SU-DHL-6 (cell line): Measurements from ENCODE around the gene SPNS2.
A peak's percentile ranks its signal among the peaks of the same experiment; 100 is the strongest.

Experiments used
- H2AFZ ChIP-seq: fragments of 200-600 bp; sonication (generic); 2 replicates; pipeline ENCODE4 v1.6.1; 2014; ENCODE audit warnings: low read depth, mild to moderate bottlenecking, moderate library complexity, mixed read lengths, antibody characterized with exemption, low read length; ENCODE audit not compliant: severe bottlenecking
- H3F3A ChIP-seq: fragments of 200-600 bp; shearing (Covaris generic); 2 replicates; pipeline ENCODE4 v1.6.0; 2016; ENCODE audit warnings: antibody characterized with exemption, mild to moderate bottlenecking; ENCODE audit not compliant: insufficient read depth
- H3K27ac ChIP-seq: fragments of 200-600 bp; sonication (generic); 2 replicates; pipeline ENCODE4 v1.5.1; 2016; ENCODE audit warnings: low read depth, mild to moderate bottlenecking, low read length, moderate library complexity, mixed read lengths
- H3K27me3 ChIP-seq: fragments of 200-600 bp; sonication (generic), shearing (Covaris generic); 2 replicates; pipeline ENCODE4 v1.6.0; 2014; ENCODE audit warnings: mild to moderate bottlenecking, low read length
- H3K36me3 ChIP-seq: fragments of 200-600 bp; sonication (generic); 2 replicates; pipeline ENCODE4 v1.6.1; 2014; ENCODE audit warnings: mild to moderate bottlenecking, low read length, mixed read lengths
- H3K4me2 ChIP-seq: fragments of 300-600, 200-600 bp; shearing (Covaris generic), sonication (generic); 2 replicates; pipeline ENCODE4 v1.6.0; 2014; ENCODE audit warnings: low read length, low read depth, mild to moderate bottlenecking; ENCODE audit not compliant: poor library complexity, severe bottlenecking
- H3K4me3 ChIP-seq: fragments of 200-600 bp; sonication (generic); 2 replicates; pipeline ENCODE4 v1.5.1; 2014; ENCODE audit warnings: antibody characterized with exemption, low read length, mild to moderate bottlenecking, mixed read lengths; ENCODE audit not compliant: insufficient read depth, poor library complexity, severe bottlenecking
- H3K79me2 ChIP-seq: fragments of 200-600 bp; sonication (generic); 2 replicates; pipeline ENCODE4 v1.6.1; 2014; ENCODE audit warnings: mild to moderate bottlenecking, low read length, moderate library complexity; ENCODE audit not compliant: insufficient read depth
- H3K9ac ChIP-seq: fragments of 200-600 bp; sonication (generic); 2 replicates; pipeline ENCODE4 v1.7.0; 2014; ENCODE audit warnings: mild to moderate bottlenecking, low read length
- H3K9me2 ChIP-seq: fragments of 200-600 bp; sonication (generic); replicated peaks from 2 replicates; pipeline ENCODE4 v1.6.1; 2014; ENCODE audit warnings: low read length; ENCODE audit not compliant: insufficient read depth
- H3K9me3 ChIP-seq: fragments of 200-600 bp; sonication (generic); 2 replicates; pipeline ENCODE4 v1.6.1; 2014; ENCODE audit warnings: low read length, mixed read lengths; ENCODE audit not compliant: insufficient read depth
- H4K20me1 ChIP-seq: fragments of 200-600 bp; sonication (generic); 2 replicates; pipeline ENCODE4 v1.6.1; 2014; ENCODE audit warnings: low read depth, mild to moderate bottlenecking, antibody characterized with exemption, low read length, moderate library complexity, mixed read lengths
- EZH2phosphoT487 ChIP-seq: fragments of 200-600 bp; sonication (generic), shearing (Covaris generic); conservative IDR thresholded peaks from 2 replicates; pipeline ENCODE4 v1.6.1; 2018; ENCODE audit warnings: mild to moderate bottlenecking, antibody characterized with exemption, low read length, moderate library complexity, mixed read lengths
- TF ChIP-seq, protein P1 (sequence below): fragments of 200-600 bp; sonication (generic); IDR thresholded peaks from one replicate; pipeline ENCODE4 v1.5.1; 2017; ENCODE audit warnings: antibody characterized with exemption, mild to moderate bottlenecking, low read length, moderate library complexity; ENCODE audit not compliant: insufficient read depth, poor library complexity, severe bottlenecking

Gene SPNS2

DNA sequence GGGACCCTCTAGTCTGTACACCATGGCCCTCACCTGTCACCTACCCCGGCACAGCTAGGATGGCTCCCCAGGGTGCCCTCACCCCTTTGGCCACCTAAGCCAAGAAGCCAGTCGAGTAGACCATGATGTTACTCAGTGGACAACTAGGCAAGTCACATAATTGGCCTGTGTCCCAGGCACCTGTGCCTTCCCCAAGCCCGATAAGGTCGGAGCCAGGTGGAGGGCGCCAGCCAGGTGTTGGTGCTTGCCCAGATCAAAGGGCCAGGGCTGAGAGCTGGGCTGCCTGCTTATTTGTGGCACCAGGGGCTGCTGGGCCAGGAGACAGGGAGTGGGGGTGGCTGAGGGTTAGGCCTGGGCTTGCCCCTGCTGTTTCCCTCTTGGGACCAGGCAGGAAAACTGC is 16.8 kb downstream of the SPNS2 start:
- Histone ChIP-seq H3K27ac (no peak overlapping the region), H2AFZ (no peak overlapping the region), H3K79me2 (no peaks in the 10 kb centered on the region), H4K20me1 (no peaks in the 10 kb centered on the region), H3K4me3 (no peak overlapping the region), H3K9me3 (no peaks in the 10 kb centered on the region), H3K36me3 (no peaks in the 10 kb centered on the region), H3K4me2 (no peak overlapping the region), H3K9me2 (no peaks in the 10 kb centered on the region), H3K9ac (no peak overlapping the region), H3F3A (0 out of 2 replicates have a peak, but pooled peaks cover 5% of the 10 kb centered on the region), H3K27me3 (no peaks in the 10 kb centered on the region)
- no peak for TF ChIP-seq EZH2phosphoT487
- TF ChIP-seq, protein P1, sequence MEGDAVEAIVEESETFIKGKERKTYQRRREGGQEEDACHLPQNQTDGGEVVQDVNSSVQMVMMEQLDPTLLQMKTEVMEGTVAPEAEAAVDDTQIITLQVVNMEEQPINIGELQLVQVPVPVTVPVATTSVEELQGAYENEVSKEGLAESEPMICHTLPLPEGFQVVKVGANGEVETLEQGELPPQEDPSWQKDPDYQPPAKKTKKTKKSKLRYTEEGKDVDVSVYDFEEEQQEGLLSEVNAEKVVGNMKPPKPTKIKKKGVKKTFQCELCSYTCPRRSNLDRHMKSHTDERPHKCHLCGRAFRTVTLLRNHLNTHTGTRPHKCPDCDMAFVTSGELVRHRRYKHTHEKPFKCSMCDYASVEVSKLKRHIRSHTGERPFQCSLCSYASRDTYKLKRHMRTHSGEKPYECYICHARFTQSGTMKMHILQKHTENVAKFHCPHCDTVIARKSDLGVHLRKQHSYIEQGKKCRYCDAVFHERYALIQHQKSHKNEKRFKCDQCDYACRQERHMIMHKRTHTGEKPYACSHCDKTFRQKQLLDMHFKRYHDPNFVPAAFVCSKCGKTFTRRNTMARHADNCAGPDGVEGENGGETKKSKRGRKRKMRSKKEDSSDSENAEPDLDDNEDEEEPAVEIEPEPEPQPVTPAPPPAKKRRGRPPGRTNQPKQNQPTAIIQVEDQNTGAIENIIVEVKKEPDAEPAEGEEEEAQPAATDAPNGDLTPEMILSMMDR: no peak

- 0 out of 2 replicates have a peak, but pooled peaks cover 5% of the 10 kb centered on the region for H3F3A ChIP-seq
- H3K27ac ChIP-seq: no peak overlapping the region
- no peak overlapping the region for H3K4me2 ChIP-seq
- no peaks in the 10 kb centered on the region for H3K27me3 ChIP-seq
- H3K36me3 ChIP-seq: no peaks in the 10 kb centered on the region
- no peak overlapping the region for H3K9ac ChIP-seq
- TF ChIP-seq EZH2phosphoT487: no peak
- TF ChIP-seq, protein P1: no peak
- no peak overlapping the region for H3K4me3 ChIP-seq
- H4K20me1 ChIP-seq: no peaks in the 10 kb centered on the region
- H3K9me3 ChIP-seq: no peaks in the 10 kb centered on the region
- H3K9me2 ChIP-seq: no peaks in the 10 kb centered on the region
- H3K79me2 ChIP-seq: no peaks in the 10 kb centered on the region
- no peak overlapping the region for H2AFZ ChIP-seq
Measured at GRCh38 chr17:4516735-4517134, 18.1 kb downstream of the SPNS2 start.

- H3K4me3 ChIP-seq: peak overlapping the region; percentile 17
- H3F3A ChIP-seq: peaks cover 9% of the 10 kb centered on the region
- H4K20me1 ChIP-seq: no peaks in the 10 kb centered on the region
- H3K9me2 ChIP-seq: no peaks in the 10 kb centered on the region
- H3K79me2 ChIP-seq: no peaks in the 10 kb centered on the region
- H3K27me3 ChIP-seq: no peaks in the 10 kb centered on the region
- TF ChIP-seq, protein P1: no peak
- no peak for TF ChIP-seq EZH2phosphoT487
- H3K9ac ChIP-seq: peak overlapping the region; percentile 41
- 0 out of 2 replicates have a peak overlapping the region, but pooled peaks have one; percentile 13 for H3K27ac ChIP-seq
- H3K4me2 ChIP-seq: peak overlapping the region; percentile 53
- H2AFZ ChIP-seq: peak overlapping the region; percentile 75
- H3K9me3 ChIP-seq: no peaks in the 10 kb centered on the region
- H3K36me3 ChIP-seq: no peaks in the 10 kb centered on the region
Measured at GRCh38 chr17:4518901-4519300, 20.2 kb downstream of the SPNS2 start.

DNA sequence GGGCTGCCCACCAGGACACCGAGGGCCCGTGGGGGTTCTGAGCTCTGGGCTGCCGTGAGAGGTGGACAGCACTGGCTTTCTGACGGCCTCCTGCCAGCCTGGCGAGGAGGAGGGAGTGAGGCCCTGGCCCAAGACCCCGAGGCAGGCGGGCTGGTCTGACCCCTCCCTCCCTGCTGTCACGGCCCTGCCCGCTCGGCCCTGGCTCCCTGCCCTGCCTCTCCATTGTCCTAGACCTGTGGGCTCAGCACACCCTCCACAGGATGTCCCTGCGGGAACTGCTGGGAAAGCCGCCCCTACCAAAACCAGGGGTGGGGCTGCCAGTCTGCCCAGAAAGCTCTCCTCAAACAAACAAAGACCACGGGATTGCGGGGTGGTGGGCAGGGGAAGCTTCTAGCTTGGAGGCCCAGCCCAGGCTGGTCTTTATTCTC is 20.7 kb downstream of the SPNS2 start:
- no peaks in the 10 kb centered on the region for H3K79me2 ChIP-seq
- H3K9me3 ChIP-seq: no peaks in the 10 kb centered on the region
- no peaks in the 10 kb centered on the region for H4K20me1 ChIP-seq
- peaks cover 10% of the 10 kb centered on the region for H3F3A ChIP-seq
- no peak overlapping the region for H3K4me3 ChIP-seq
- TF ChIP-seq, protein P1: no peak
- no peak for TF ChIP-seq EZH2phosphoT487
- no peaks in the 10 kb centered on the region for H3K36me3 ChIP-seq
- H3K9ac ChIP-seq: peak overlapping the region; percentile 41; the same call in 1 of the 2 replicates
- H3K27me3 ChIP-seq: no peaks in the 10 kb centered on the region
- peak overlapping the region; percentile 53 for H3K4me2 ChIP-seq
- H3K9me2 ChIP-seq: no peaks in the 10 kb centered on the region
- H2AFZ ChIP-seq: no peak overlapping the region
- H3K27ac ChIP-seq: no peak overlapping the region
